ENCODE measurements around the gene BCL2.
A peak's percentile ranks its signal among the peaks of the same experiment; 100 is the strongest.

Gene BCL2

GRCh38 chr18:63162271-63163014 lies 157.1 kb downstream of the BCL2 start:
- Histone ChIP-seq H3K36me3 (ENCODE audit: control insufficient read depth, insufficient read depth, low read length) (no peaks in the 10 kb centered on the region), H3K4me3 (ENCODE audit: insufficient read depth, low read depth, low read length, poor library complexity, severe bottlenecking) (no peak overlapping the region), H3K27ac (ENCODE audit: insufficient read depth, low read length, poor library complexity, severe bottlenecking) (peak overlapping the region; percentile 98), H3K4me1 (ENCODE audit: control insufficient read depth, insufficient read depth, low read length, poor library complexity, severe bottlenecking) (peaks cover 60% of the 10 kb centered on the region), H3K9me3 (ENCODE audit: control insufficient read depth, low read length) (no peaks in the 10 kb centered on the region), H3K27me3 (replicated peaks; ENCODE audit: control insufficient read depth, insufficient read depth, low read length, poor library complexity, severe bottlenecking) (no peaks in the 10 kb centered on the region)
- DNase-seq: no peak

DNA sequence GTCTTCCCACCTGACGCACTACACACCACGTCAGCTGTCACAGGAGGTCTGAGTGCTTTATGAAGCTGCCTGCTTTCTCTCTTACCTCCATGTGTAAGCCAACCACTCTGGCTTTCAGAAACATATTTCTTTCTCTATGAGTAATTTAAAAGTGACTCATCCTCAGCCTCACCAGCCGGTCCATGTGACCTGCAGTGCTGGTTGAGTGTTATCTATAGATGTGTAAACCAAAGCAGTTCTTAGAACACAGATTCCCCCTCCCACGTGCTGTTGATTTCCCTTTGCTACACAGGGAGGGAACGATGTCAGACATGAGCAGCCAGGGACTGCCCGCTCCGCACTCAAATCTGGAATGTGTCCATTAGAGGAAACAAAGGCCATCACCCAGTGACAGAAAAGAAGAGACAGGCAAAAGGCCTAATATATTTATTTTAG lies 157.8 kb downstream of the BCL2 start:
- Histone ChIP-seq H3K4me1 (ENCODE audit: control insufficient read depth, insufficient read depth, low read length, poor library complexity, severe bottlenecking) (peaks cover 67% of the 10 kb centered on the region), H3K9me3 (ENCODE audit: control insufficient read depth, low read length) (no peaks in the 10 kb centered on the region), H3K27ac (ENCODE audit: insufficient read depth, low read length, poor library complexity, severe bottlenecking) (peak overlapping the region; percentile 98), H3K36me3 (ENCODE audit: control insufficient read depth, insufficient read depth, low read length) (no peaks in the 10 kb centered on the region), H3K27me3 (replicated peaks; ENCODE audit: control insufficient read depth, insufficient read depth, low read length, poor library complexity, severe bottlenecking) (no peaks in the 10 kb centered on the region), H3K4me3 (ENCODE audit: insufficient read depth, low read depth, low read length, poor library complexity, severe bottlenecking) (no peak overlapping the region)
- peak; percentile 74 to 81 (median 78) for DNase-seq

- H3K36me3 ChIP-seq (ENCODE audit: control insufficient read depth, insufficient read depth, low read length): no peaks in the 10 kb centered on the region
- no peaks in the 10 kb centered on the region for H3K9me3 ChIP-seq (ENCODE audit: control insufficient read depth, low read length)
- peak in 2 of 3 donors; percentile 15 to 20 for DNase-seq
- peak overlapping the region; percentile 98 for H3K27ac ChIP-seq (ENCODE audit: insufficient read depth, low read length, poor library complexity, severe bottlenecking)
- H3K27me3 ChIP-seq (replicated peaks; ENCODE audit: control insufficient read depth, insufficient read depth, low read length, poor library complexity, severe bottlenecking): no peaks in the 10 kb centered on the region
- peaks cover 71% of the 10 kb centered on the region for H3K4me1 ChIP-seq (ENCODE audit: control insufficient read depth, insufficient read depth, low read length, poor library complexity, severe bottlenecking)
- H3K4me3 ChIP-seq (ENCODE audit: insufficient read depth, low read depth, low read length, poor library complexity, severe bottlenecking): peak overlapping the region; percentile 14
These were observed 158.4 kb downstream of the BCL2 start for GRCh38 chr18:63161032-63161760.

DNA sequence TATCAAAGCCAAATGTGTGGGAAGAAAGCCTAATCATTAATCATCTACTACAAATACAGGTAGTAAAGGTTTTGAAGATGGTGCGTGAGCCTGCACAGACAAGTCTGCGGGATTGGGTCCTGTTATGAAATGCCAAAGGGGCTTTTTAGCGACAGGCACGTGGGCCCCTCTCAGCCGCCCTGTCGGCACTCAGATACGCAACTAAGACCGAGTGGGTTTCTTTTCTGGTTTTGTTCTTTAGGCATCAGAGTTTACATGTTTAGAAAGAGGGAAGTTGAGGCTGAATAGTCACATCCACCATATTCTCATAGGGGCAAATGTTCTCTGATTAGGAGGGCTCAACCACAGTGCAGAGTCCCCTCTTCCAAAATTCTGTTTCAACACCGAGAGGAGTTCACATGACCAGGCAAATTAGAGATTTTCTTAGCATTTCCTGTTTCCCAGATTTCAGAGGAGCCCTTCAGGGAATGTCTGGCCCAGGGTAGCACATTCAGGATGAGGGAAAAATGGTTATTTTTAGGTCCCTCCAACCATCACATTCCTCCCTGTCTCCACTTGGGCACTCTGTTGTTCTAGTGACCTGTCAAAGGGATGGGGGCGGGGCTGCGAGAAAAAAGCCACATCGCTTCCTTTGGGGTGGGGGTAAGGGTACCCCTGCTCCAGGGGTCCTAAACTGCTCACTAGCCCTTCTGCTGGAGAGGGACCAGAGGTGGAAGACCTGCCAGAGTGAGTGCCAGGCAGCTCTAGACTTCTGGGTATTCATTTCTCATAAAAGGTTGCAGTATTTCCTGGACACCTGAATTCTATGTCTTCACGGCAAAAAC lies 159.2 kb downstream of the BCL2 start:
- H3K36me3 ChIP-seq (ENCODE audit: control insufficient read depth, insufficient read depth, low read length): no peaks in the 10 kb centered on the region
- H3K9me3 ChIP-seq (ENCODE audit: control insufficient read depth, low read length): no peaks in the 10 kb centered on the region
- DNase-seq: peak; percentile 12 to 30 (median 26)
- peak overlapping the region; percentile 98 for H3K27ac ChIP-seq (ENCODE audit: insufficient read depth, low read length, poor library complexity, severe bottlenecking)
- H3K4me3 ChIP-seq (ENCODE audit: insufficient read depth, low read depth, low read length, poor library complexity, severe bottlenecking): peak overlapping the region; percentile 14
- H3K27me3 ChIP-seq (replicated peaks; ENCODE audit: control insufficient read depth, insufficient read depth, low read length, poor library complexity, severe bottlenecking): no peaks in the 10 kb centered on the region
- peaks cover 79% of the 10 kb centered on the region for H3K4me1 ChIP-seq (ENCODE audit: control insufficient read depth, insufficient read depth, low read length, poor library complexity, severe bottlenecking)

GRCh38 chr18:63159590-63159989 lies 160.0 kb downstream of the BCL2 start:
- DNase-seq: no peak
- H3K36me3 ChIP-seq (ENCODE audit: control insufficient read depth, insufficient read depth, low read length): no peaks in the 10 kb centered on the region
- no peaks in the 10 kb centered on the region for H3K9me3 ChIP-seq (ENCODE audit: control insufficient read depth, low read length)
- H3K27ac ChIP-seq (ENCODE audit: insufficient read depth, low read length, poor library complexity, severe bottlenecking): peak overlapping the region; percentile 98
- no peaks in the 10 kb centered on the region for H3K27me3 ChIP-seq (replicated peaks; ENCODE audit: control insufficient read depth, insufficient read depth, low read length, poor library complexity, severe bottlenecking)
- H3K4me3 ChIP-seq (ENCODE audit: insufficient read depth, low read depth, low read length, poor library complexity, severe bottlenecking): peak overlapping the region; percentile 27
- peaks cover 87% of the 10 kb centered on the region for H3K4me1 ChIP-seq (ENCODE audit: control insufficient read depth, insufficient read depth, low read length, poor library complexity, severe bottlenecking)

GRCh38 chr18:63158676-63159291 lies 160.8 kb downstream of the BCL2 start:
- H3K36me3 ChIP-seq (ENCODE audit: control insufficient read depth, insufficient read depth, low read length): no peaks in the 10 kb centered on the region
- H3K4me1 ChIP-seq (ENCODE audit: control insufficient read depth, insufficient read depth, low read length, poor library complexity, severe bottlenecking): peaks cover 89% of the 10 kb centered on the region
- no peaks in the 10 kb centered on the region for H3K27me3 ChIP-seq (replicated peaks; ENCODE audit: control insufficient read depth, insufficient read depth, low read length, poor library complexity, severe bottlenecking)
- peak overlapping the region; percentile 98 for H3K27ac ChIP-seq (ENCODE audit: insufficient read depth, low read length, poor library complexity, severe bottlenecking)
- peak overlapping the region; percentile 27 for H3K4me3 ChIP-seq (ENCODE audit: insufficient read depth, low read depth, low read length, poor library complexity, severe bottlenecking)
- DNase-seq: no peak
- no peaks in the 10 kb centered on the region for H3K9me3 ChIP-seq (ENCODE audit: control insufficient read depth, low read length)

- Histone ChIP-seq H3K4me1 (ENCODE audit: control insufficient read depth, insufficient read depth, low read length, poor library complexity, severe bottlenecking) (peaks cover 89% of the 10 kb centered on the region), H3K27ac (ENCODE audit: insufficient read depth, low read length, poor library complexity, severe bottlenecking) (peak overlapping the region; percentile 98)
- no peak for DNase-seq
These were observed 161.4 kb downstream of the BCL2 start for GRCh38 chr18:63158012-63158631.

GRCh38 chr18:63157293-63158011 lies 162.1 kb downstream of the BCL2 start:
- Histone ChIP-seq H3K36me3 (ENCODE audit: control insufficient read depth, insufficient read depth, low read length) (no peaks in the 10 kb centered on the region), H3K4me3 (ENCODE audit: insufficient read depth, low read depth, low read length, poor library complexity, severe bottlenecking) (peak overlapping the region; percentile 27), H3K9me3 (ENCODE audit: control insufficient read depth, low read length) (no peaks in the 10 kb centered on the region), H3K4me1 (ENCODE audit: control insufficient read depth, insufficient read depth, low read length, poor library complexity, severe bottlenecking) (peaks cover 89% of the 10 kb centered on the region), H3K27me3 (replicated peaks; ENCODE audit: control insufficient read depth, insufficient read depth, low read length, poor library complexity, severe bottlenecking) (no peaks in the 10 kb centered on the region), H3K27ac (ENCODE audit: insufficient read depth, low read length, poor library complexity, severe bottlenecking) (peak overlapping the region; percentile 98)
- DNase-seq: no peak

More at GRCh38 chr18:63158012-63158631, 161.4 kb downstream of the BCL2 start:
- H3K4me3 ChIP-seq (ENCODE audit: insufficient read depth, low read depth, low read length, poor library complexity, severe bottlenecking): peak overlapping the region; percentile 27
- H3K27me3 ChIP-seq (replicated peaks; ENCODE audit: control insufficient read depth, insufficient read depth, low read length, poor library complexity, severe bottlenecking): no peaks in the 10 kb centered on the region
- no peaks in the 10 kb centered on the region for H3K9me3 ChIP-seq (ENCODE audit: control insufficient read depth, low read length)
- H3K36me3 ChIP-seq (ENCODE audit: control insufficient read depth, insufficient read depth, low read length): no peaks in the 10 kb centered on the region

All from effector memory CD4-positive, alpha-beta T cell (primary cell).